Fibroblast of lung (primary cell): ENCODE measurements around the gene SELENON. TPM values are rescaled to one million over a fixed set of nuclear protein-coding genes. Genes with fewer than 3 reads are reported as not detected.

Experiments
- DNase-seq, 2 donors: peaks; one replicate each; pipeline versions ENCODE4 v3.0.0 to v3.0.0-alpha.2; 2010; ENCODE audit warnings: low read depth in 2 of 2
- H2AFZ ChIP-seq: 2 replicates; pipeline ENCODE4 v1.5.1; 2012; ENCODE audit warnings: low read length, control low read depth, inconsistent platforms
- H3K27ac ChIP-seq: 2 replicates; pipeline ENCODE4 v1.5.1; 2011; ENCODE audit warnings: low read length, control low read depth; ENCODE audit not compliant: insufficient read depth
- H3K27me3 ChIP-seq: 2 replicates; pipeline ENCODE4 v1.5.1; 2011; ENCODE audit warnings: mild to moderate bottlenecking, low read length; ENCODE audit not compliant: control insufficient read depth, insufficient read depth
- H3K36me3 ChIP-seq: 2 replicates; pipeline ENCODE4 v1.5.1; 2011; ENCODE audit warnings: low read length; ENCODE audit not compliant: control insufficient read depth, insufficient read depth
- H3K4me1 ChIP-seq: 2 replicates; pipeline ENCODE4 v1.5.1; 2011; ENCODE audit warnings: low read length; ENCODE audit not compliant: control insufficient read depth, insufficient read depth; ENCODE audit errors: extremely low read depth
- H3K4me2 ChIP-seq: 2 replicates; pipeline ENCODE4 v1.5.1; 2011; ENCODE audit warnings: low read length, control low read depth; ENCODE audit not compliant: insufficient read depth; ENCODE audit errors: extremely low read depth
- H3K4me3 ChIP-seq, 4 experiments: fragments of 200-600 bp in 1 of 4; sonication (generic) in 1 of 4; replicated peaks in 1 of 4; 2 replicates each; pipeline ENCODE4 v1.5.1; 2011 to 2016; ENCODE audit warnings: low read length in 4 of 4, low read depth in 3 of 4, mild to moderate bottlenecking in 3 of 4, control low read depth in 2 of 4, inconsistent platforms in 1 of 4, mixed read lengths in 1 of 4; ENCODE audit not compliant: insufficient read depth in 1 of 4; ENCODE audit errors: control extremely low read depth in 1 of 4
- H3K79me2 ChIP-seq: 2 replicates; pipeline ENCODE4 v1.5.1; 2012; ENCODE audit warnings: mild to moderate bottlenecking, low read length, inconsistent platforms; ENCODE audit not compliant: control insufficient read depth, insufficient read depth
- H3K9ac ChIP-seq: 2 replicates; pipeline ENCODE4 v1.5.1; 2011; ENCODE audit warnings: mild to moderate bottlenecking, low read length, control low read depth; ENCODE audit not compliant: insufficient read depth
- H3K9me3 ChIP-seq: 2 replicates; pipeline ENCODE4 v1.5.1; 2012; ENCODE audit warnings: low read depth, low read length; ENCODE audit not compliant: control insufficient read depth, insufficient read depth
- H4K20me1 ChIP-seq: 2 replicates; pipeline ENCODE4 v1.5.1; 2011; ENCODE audit warnings: low read length; ENCODE audit not compliant: control insufficient read depth, insufficient read depth; ENCODE audit errors: extremely low read depth
- CTCF ChIP-seq, 2 donors: IDR thresholded peaks in 1 of 2; conservative IDR thresholded peaks in 1 of 2; 1 replicate in 1 of 2; 2 replicates in 1 of 2; pipeline ENCODE4 v1.5.1; 2011 to 2012; ENCODE audit warnings: low read length in 2 of 2, control low read depth in 1 of 2, inconsistent platforms in 1 of 2, low read depth in 1 of 2, mild to moderate bottlenecking in 1 of 2
- EZH2 ChIP-seq: IDR thresholded peaks from 2 replicates; pipeline ENCODE4 v1.5.1; 2012; ENCODE audit warnings: low read length, control low read depth, mild to moderate bottlenecking; ENCODE audit errors: missing control alignments
- polyA plus RNA-seq, 2 donors: library from polyadenylated mRNA; depleted of rRNA in 1 of 2; stranded (reverse) in 1 of 2; unstranded in 1 of 2; fragments of >200 nt; gene quantifications; 2 replicates each; pipeline ENCODE4 v1.2.1, GENCODE V29; 2011 to 2012; ENCODE audit warnings: missing spikeins in 1 of 2
- total RNA-seq: library from RNA; depleted of rRNA; stranded (reverse); fragments of >200 nt; gene quantifications from 2 replicates; pipeline ENCODE4 v1.2.1, GENCODE V29; 2014

Gene SELENON
- total and polyA plus RNA-seq, 2 donors (not counting 1 experiment from before 2014, with no cell fraction given) = 19.3 to 67.6 TPM

DNA sequence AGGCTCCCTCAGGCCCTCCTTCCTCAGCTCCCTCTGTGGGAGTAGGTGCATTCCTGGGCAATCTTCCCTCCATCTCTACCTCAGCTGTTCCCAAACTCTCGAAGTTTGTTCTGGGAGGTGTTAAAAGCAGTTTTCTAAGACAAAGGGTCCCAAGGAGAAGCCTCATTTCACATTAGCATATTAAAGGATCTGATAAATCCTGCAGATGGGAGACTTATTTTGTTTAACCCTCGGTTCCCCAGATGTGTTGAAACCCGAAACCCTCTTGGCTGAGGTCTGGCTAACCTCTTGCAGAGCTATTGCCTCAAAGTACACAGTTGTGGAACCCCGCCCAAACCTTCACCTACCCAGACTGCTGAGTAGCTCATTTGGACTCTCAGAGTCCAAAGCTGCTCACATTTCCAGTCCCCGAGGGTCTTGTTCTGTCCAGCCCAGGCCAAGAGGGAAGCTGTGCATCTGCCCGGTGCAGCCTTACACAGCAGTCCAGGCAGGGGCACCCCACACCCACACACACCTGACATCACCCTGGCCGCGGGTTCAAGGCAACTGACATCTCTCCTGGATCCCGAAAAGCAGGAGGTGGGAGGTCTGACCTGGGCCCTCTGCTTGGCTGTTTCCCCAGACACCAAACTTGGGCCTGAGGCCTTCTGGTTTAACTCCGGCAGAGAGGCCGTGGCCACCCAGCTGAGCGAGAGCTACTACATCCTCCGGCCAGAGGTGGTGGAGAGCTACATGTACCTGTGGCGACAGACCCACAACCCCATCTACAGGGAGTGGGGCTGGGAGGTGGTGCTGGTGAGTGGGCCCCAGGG lies 19.5 kb upstream of the SELENON start:
- H3K4me2 ChIP-seq = no peak overlapping the region
- TF ChIP-seq CTCF (conservative IDR thresholded peaks at IDR 0.05 in 1 of 2, IDR thresholded peaks at IDR 0.05 in 1 of 2; ENCODE audit: low read depth in 1 of 2, low read length in 2 of 2) (no peak), EZH2 (no peak)
- no peaks in the 10 kb centered on the region for H3K9me3 ChIP-seq
- H3K4me3 ChIP-seq = no peak overlapping the region
- H3K9ac ChIP-seq = no peak overlapping the region
- peak in 1 of 2 donors; percentile 87 for DNase-seq
- no peak overlapping the region for H2AFZ ChIP-seq
- peaks cover 3% of the 10 kb centered on the region for H3K4me1 ChIP-seq
- H3K27me3 ChIP-seq = peaks cover 2% of the 10 kb centered on the region
- H3K27ac ChIP-seq = no peak overlapping the region
- H4K20me1 ChIP-seq = no peaks in the 10 kb centered on the region
- no peaks in the 10 kb centered on the region for H3K79me2 ChIP-seq
- H3K36me3 ChIP-seq = no peaks in the 10 kb centered on the region

GRCh38 chr1:25781130-25781433 lies 18.9 kb upstream of the SELENON start:
- DNase-seq = no peak
- Histone ChIP-seq H3K4me2 (no peak overlapping the region), H3K36me3 (no peaks in the 10 kb centered on the region), H3K27ac (no peak overlapping the region), H4K20me1 (no peaks in the 10 kb centered on the region), H3K9me3 (no peaks in the 10 kb centered on the region), H3K4me1 (peaks cover 3% of the 10 kb centered on the region), H3K79me2 (no peaks in the 10 kb centered on the region), H2AFZ (no peak overlapping the region), H3K4me3 (no peak overlapping the region), H3K9ac (no peak overlapping the region), H3K27me3 (peaks cover 2% of the 10 kb centered on the region)
- TF ChIP-seq EZH2 = no peak
- no peak for TF ChIP-seq CTCF (conservative IDR thresholded peaks at IDR 0.05 in 1 of 2, IDR thresholded peaks at IDR 0.05 in 1 of 2; ENCODE audit: low read depth in 1 of 2, low read length in 2 of 2)

DNA sequence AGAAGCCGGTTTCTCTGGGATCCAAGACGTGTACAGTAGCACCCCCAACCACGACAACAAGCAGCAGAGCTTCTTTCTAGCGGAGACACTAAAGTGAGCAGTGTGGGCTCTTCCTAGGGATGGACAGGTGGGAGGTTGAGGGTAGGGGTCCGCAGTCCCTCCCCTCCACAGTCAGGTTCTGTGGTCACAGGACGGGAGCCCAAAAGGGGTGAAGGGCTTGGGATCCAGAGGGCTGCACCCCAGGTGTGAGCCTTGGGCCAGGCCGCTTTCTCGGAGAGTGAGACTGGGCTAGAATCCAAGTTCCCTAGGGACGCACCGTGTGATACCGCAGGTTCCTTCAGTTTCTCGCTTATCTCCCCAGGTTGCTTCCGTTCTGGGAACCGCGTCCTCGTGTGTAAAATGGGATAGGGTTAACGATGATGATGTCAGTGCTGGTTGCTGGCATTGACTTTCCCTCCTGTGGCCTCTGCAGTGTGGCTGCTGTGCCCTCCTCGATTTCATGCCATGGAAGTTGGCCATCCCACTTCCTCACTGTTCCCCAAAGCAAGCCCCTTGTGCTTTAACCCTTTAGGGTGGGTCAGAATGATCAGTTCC lies 17.3 kb upstream of the SELENON start:
- H3K4me2 ChIP-seq = no peak overlapping the region
- no peaks in the 10 kb centered on the region for H4K20me1 ChIP-seq
- H3K27ac ChIP-seq = no peak overlapping the region
- no peak overlapping the region for H3K9ac ChIP-seq
- no peaks in the 10 kb centered on the region for H3K79me2 ChIP-seq
- H2AFZ ChIP-seq = no peak overlapping the region
- H3K27me3 ChIP-seq = peaks cover 2% of the 10 kb centered on the region
- no peak for DNase-seq
- no peak for TF ChIP-seq CTCF (conservative IDR thresholded peaks at IDR 0.05 in 1 of 2, IDR thresholded peaks at IDR 0.05 in 1 of 2; ENCODE audit: low read depth in 1 of 2, low read length in 2 of 2)
- no peak for TF ChIP-seq EZH2
- H3K36me3 ChIP-seq = no peaks in the 10 kb centered on the region
- H3K4me3 ChIP-seq = no peak overlapping the region
- H3K4me1 ChIP-seq = peaks cover 14% of the 10 kb centered on the region
- no peaks in the 10 kb centered on the region for H3K9me3 ChIP-seq
